C4-2B (cell line): ENCODE measurements around the gene ZCCHC2.

Experiments
- H3K27ac ChIP-seq: fragments of 450-650 bp; 2 replicates; pipeline ENCODE4 v1.5.1; 2017
- ZFX ChIP-seq: fragments of 450-650 bp; IDR thresholded peaks from 2 replicates; pipeline ENCODE4 v1.6.1; 2017
- TF ChIP-seq, protein P1 (sequence below): fragments of 450-650 bp; conservative IDR thresholded peaks from 2 replicates; pipeline ENCODE4 v1.5.1; 2017; ENCODE audit warnings: mild to moderate bottlenecking

The ZCCHC2 gene

DNA sequence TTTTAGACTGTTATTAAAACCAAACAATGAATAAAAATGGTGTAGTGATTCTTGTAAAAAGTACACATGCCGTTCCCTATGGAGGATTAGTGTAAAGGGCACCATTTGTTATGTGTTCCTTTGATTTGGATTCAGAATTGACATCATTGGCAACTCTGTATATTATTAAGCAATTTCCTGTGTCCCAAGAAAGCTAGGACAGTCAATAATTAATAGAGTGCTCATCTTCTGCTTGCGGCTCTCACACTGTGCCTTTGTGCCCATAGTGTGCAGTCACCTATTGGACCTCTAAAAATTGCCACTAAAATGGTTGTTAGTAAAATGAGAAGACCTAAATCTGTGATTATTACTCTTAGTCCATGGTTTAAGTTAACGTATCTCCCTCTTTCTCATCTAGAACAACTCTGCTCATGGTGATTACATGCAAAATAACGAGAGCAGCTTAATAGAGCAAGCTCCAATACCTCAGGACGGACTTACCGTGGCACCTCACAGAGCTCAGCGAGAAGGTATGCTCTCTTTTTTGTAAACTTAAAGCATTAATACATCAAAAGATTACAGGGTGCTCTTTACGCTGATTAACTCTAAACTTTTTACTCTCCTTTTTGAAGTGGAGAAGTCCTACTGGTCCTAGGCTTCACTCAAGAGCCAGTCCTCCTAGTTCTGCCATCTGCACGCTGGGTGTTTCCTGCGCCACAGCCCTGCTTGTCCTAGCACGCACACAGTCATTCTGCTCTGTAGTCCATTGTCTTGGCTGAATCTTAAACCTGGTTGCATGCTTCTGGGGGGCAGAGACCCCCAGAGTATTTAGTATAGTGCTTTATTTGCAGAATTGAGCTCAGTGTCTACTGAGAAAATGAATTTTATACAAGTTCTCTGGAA is 16.7 kb downstream of the ZCCHC2 start:
- no peak overlapping the region for H3K27ac ChIP-seq

DNA sequence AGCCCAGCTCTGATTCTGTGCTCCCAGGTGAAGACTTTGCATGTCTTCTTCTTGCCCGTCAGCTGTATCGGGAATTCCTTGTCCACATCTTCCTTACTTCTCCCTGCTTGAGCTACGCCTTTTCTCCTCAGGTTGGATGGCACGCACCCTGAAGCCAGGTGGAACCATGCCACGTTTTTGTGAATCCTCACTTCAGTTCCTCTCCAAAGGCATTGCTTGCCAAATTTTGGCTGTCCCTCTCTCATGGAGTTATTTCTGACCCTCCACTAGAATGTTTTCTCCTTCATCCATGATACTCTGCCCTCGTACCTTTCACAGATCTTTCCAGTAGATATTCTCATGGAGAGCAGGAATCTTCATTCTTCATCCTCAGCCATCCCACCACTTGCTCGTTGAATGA is 20.2 kb downstream of the ZCCHC2 start:
- no peak for TF ChIP-seq ZFX
- H3K27ac ChIP-seq: no peak overlapping the region

More for the DNA sequence above, 16.7 kb downstream of the ZCCHC2 start:
- TF ChIP-seq, protein P1, sequence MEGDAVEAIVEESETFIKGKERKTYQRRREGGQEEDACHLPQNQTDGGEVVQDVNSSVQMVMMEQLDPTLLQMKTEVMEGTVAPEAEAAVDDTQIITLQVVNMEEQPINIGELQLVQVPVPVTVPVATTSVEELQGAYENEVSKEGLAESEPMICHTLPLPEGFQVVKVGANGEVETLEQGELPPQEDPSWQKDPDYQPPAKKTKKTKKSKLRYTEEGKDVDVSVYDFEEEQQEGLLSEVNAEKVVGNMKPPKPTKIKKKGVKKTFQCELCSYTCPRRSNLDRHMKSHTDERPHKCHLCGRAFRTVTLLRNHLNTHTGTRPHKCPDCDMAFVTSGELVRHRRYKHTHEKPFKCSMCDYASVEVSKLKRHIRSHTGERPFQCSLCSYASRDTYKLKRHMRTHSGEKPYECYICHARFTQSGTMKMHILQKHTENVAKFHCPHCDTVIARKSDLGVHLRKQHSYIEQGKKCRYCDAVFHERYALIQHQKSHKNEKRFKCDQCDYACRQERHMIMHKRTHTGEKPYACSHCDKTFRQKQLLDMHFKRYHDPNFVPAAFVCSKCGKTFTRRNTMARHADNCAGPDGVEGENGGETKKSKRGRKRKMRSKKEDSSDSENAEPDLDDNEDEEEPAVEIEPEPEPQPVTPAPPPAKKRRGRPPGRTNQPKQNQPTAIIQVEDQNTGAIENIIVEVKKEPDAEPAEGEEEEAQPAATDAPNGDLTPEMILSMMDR: no peak
- no peak for TF ChIP-seq ZFX

DNA sequence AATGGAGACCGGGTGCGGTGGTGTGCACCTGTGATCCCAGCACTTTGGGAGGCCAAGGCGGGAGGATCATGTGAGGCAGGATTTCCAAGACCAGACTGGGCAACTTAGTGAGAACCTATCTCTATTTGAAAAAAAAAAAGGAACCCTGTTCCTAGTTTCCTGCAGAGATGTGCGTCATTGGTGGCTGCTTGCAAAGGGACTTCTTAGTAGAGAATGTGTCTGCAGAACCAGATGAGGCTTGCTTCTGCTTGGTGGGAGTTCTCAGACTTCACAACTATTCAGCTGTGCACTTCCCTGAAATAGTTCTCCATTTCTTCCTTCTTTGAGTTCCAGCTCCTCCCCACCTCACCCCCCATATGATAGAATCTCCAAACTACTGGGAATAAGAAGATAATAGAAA is 22.3 kb downstream of the ZCCHC2 start:
- no peak overlapping the region for H3K27ac ChIP-seq
- TF ChIP-seq ZFX: no peak
- TF ChIP-seq, protein P1: no peak

DNA sequence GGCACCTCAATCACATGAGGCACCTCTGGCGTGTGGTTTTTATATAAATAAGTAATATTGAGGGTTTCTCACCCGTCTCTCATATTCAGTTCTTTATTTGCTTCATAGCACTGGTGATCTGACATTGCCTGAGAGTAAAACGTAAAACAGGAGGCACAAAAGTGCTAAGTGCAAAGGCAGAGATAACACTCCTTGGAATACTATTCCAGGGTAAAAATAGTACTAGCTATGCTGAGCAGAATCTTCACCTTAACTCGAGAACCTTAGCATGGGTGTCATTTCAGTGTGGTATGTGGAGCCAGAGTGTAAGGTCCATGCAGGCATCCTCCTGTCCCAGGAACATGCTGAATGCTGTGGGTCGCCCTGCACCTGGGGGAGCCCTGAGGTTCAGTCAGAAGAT is 26.9 kb downstream of the ZCCHC2 start:
- no peak overlapping the region for H3K27ac ChIP-seq
- TF ChIP-seq, protein P1: no peak

DNA sequence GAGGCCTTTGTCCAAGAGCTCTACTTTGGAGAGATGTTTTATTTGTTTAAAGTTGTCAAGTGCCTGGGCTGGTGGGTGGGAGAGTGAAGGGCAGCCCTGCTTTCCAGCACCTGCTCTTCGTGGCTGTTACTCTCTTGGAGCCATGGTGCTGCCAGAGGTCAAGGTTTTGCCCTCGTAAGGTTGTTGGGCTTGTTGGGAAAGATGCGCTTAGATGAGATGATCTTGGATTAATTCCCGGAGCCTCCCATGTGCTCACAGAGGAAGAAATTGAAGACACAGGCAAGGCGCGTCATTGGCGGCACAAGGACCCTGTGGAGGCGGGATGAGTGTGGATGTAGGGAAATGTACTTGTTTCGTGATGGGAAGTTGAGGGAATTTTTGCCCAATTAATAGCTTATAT is 27.9 kb downstream of the ZCCHC2 start:
- TF ChIP-seq, protein P1: no peak
- TF ChIP-seq ZFX: no peak
- H3K27ac ChIP-seq: no peak overlapping the region

DNA sequence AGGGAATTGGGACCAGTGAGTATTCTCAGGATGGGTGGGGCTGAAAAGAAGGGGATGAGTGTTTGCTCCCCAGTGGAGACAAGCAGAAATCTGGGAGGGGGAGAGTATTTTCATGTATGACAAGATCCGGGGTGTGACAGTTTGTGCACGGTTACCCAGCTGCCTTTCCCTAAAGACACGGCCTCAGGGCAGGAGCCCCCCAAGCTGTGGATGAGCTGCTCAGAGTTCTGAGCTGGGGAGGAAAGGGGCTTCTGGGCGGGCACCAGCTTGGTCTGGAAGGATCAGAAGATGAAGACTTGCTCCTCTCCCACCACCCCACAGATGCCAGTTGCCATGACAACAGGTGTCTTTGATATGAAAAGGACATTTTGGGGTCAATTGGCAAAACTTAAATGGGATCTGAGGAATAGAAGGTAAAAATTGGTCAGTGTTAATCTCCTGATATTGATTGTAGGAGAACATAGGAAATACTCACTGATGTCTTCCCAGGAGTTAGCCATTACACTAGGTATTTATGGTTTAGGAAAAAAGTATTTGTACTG is 29.2 kb downstream of the ZCCHC2 start:
- TF ChIP-seq, protein P1: no peak
- no peak for TF ChIP-seq ZFX
- H3K27ac ChIP-seq: no peak overlapping the region

DNA sequence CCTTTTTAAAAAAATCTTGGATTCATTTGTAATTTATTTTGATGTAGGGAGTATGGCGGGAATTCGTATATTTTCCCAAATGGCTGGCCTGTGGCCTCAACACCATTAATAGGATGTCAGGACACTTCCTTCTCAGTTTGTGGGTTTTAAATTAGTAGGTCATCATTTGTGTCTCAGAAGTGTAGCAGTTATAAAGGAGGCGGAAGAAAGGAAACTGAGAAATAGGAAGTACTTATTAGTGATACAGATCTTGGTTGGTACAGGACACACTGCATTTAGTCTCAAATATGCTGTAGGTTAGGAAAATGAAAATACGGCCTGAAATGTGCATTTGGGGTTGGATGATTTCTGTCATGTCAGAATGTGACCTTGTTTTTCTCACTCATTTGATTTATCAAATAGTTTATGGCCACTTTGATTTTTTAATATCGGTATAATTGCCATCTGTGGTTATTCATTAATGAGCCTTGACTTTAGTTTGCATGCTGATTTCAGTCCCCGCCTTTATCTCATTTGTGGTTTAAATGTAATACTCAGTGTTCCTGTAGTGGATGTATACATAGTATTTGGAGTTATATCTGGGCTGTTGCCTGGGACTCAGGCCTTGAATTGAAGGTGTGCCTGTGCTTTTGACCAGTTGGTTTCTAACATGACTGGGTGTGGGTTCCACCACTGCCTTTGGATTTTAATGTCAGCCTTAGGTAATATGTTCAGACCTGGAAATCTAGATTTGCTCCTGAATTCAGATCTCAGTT is 31.4 kb downstream of the ZCCHC2 start:
- TF ChIP-seq ZFX: no peak
- TF ChIP-seq, protein P1: no peak
- peak overlapping the region; percentile 56; the same call in 1 of the 2 replicates for H3K27ac ChIP-seq
